Activated T-helper 2 cell treated with anti-CD3 and anti-CD28 coated beads, Interferon-gamma antibody, Interleukin-2, Interleukin-4, amounts not matched to agents 10 μg/mL and 5 μg/mL and 100 μg/mL, durations not matched to agents 14 hours and 24 hours and 36 hours (primary cell): ENCODE data around the gene RBM39. TPM values are rescaled to one million over a fixed set of nuclear protein-coding genes. Genes with fewer than 3 reads are reported as not detected.
"Not testable (repeated sequence)": the region's sequence is repeated elsewhere in the genome, so short reads cannot be mapped to it uniquely, and the experiment has no call there.

Experiments
- DNase-seq: peaks from one replicate; pipeline ENCODE4 v3.0.0; 2021; ENCODE audit warnings: low spot score
- H3K27ac Mint-ChIP-seq: one replicate; pipeline ENCODE4 v1.8.0; 2021; ENCODE audit warnings: mixed read lengths
- H3K27me3 Mint-ChIP-seq: one replicate; pipeline ENCODE4 v1.8.0; 2021; ENCODE audit warnings: low read depth, mixed read lengths
- H3K36me3 Mint-ChIP-seq: one replicate; pipeline ENCODE4 v1.8.0; 2021; ENCODE audit warnings: low read depth, mixed read lengths
- H3K4me1 Mint-ChIP-seq: one replicate; pipeline ENCODE4 v1.8.0; 2021; ENCODE audit warnings: low read depth, mixed read lengths
- H3K4me3 Mint-ChIP-seq: one replicate; pipeline ENCODE4 v1.8.0; 2021; ENCODE audit warnings: low read depth, mild to moderate bottlenecking, moderate library complexity, mixed read lengths
- H3K9me3 Mint-ChIP-seq: one replicate; pipeline ENCODE4 v1.8.0; 2021; ENCODE audit warnings: mixed read lengths
- intact Hi-C: fragments of 100-400 bp; cut with micrococcal nuclease; formaldehyde crosslinking; loops from one replicate; pipeline ENCODE4 v1.15.1; 2023
- total RNA-seq: library from RNA; stranded (reverse); gene quantifications from 2 replicates; pipeline ENCODE4 v1.2.3, GENCODE V29; 2022

Gene RBM39
- total RNA-seq, 1 donor from 2014 or later: 358 TPM

DNA sequence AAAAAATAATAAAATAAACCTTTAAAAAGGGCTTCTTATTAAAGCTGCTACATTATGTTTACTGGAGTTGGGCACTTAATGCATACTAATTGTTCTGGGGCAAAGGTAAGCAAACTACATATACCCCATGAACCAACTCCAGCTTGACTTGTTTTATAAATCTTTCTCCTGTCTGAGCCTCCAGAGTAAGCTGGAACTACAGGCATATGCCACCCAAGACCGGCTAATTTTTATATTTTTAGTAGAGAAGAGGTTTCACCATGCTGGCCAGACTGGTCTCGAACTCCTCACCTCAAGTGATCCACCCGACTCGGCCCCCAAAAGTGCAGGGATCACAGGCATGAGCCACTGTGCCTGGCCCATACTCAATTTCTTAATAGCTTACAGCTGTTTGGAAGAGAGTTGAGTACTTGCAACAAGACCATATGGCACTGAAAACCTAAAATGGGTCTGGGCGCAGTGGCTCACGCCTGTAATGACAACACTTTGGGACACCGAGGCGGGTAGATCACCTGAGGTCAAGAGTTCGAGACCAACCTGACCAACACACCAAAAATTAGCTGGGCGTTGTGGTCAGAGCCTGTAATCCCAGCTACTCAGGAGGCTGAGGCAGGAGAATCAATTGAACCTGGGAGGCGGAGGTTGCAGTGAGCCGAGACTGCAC lies 23.0 kb downstream of the RBM39 start:
- intact Hi-C loops: no loop called here
- H3K9me3 Mint-ChIP-seq: no peaks in the 10 kb centered on the region
- H3K4me1 Mint-ChIP-seq: peaks cover 24% of the 10 kb centered on the region
- no peaks in the 10 kb centered on the region for H3K27me3 Mint-ChIP-seq
- no peak overlapping the region for H3K27ac Mint-ChIP-seq
- H3K36me3 Mint-ChIP-seq: peaks cover 82% of the 10 kb centered on the region
- no peak overlapping the region for H3K4me3 Mint-ChIP-seq
- no peak for DNase-seq

DNA sequence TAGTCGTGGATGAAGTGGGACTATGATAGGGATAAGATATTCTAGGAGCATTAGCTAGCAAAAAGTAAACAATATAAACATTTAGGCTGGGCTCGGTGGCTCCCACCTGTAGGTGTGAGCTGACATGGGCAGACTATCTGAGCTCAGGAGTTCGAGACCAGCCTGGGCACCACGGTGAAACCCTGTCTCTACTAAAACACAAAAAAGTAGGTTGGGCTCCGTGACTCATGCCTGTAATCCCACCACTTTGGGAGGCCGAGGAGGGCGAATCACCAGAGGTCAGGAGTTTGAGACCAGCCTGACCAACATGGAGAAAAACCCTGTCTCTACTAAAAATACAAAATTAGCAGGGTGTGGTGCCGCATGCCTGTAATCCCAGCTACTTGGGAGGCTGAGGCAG lies 23.7 kb downstream of the RBM39 start:
- H3K4me3 Mint-ChIP-seq, H3K27me3 Mint-ChIP-seq, intact Hi-C loops, H3K27ac Mint-ChIP-seq, DNase-seq, H3K9me3 Mint-ChIP-seq: not testable (repeated sequence)
- Mint-ChIP-seq H3K36me3 (peaks cover 82% of the 10 kb centered on the region), H3K4me1 (peaks cover 26% of the 10 kb centered on the region)

DNA sequence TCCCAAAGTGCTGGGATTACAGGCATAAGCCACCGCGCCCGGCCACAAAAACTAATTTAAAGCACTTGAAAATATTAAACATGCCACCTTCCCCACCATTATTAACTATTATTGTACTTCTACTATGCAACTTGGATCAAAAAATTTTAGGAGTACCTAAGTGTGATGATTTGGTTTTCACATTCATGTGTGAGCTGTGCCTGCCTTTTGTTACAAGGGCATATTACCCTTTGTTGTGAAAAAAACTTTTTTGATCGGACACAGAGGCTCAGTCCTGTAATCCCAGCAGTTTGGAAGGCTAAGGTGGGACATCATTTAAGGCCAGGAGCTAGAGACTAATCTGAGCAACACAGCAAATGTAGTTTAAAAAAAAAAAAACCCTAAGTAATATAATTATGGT lies 25.7 kb downstream of the RBM39 start:
- H3K4me1 Mint-ChIP-seq: peaks cover 33% of the 10 kb centered on the region

DNA sequence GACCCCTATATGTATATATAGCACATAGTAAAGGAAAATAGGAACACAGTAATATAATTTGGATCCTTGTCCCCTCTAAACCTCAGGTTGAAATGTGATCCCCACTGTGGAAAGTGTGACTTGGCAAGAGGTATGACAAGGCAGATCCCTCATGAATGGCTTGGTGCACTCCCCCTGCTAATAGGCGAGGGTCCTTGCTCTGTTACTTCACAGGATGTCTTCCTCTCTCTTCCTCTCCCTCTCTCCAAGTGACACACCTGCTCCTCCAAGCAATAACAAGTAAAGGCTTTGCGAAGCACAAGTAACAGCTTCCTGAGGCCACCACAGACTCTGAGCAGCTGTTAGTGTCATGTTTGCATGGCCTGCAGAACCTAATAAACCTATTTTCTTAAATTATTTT lies 26.4 kb downstream of the RBM39 start:
- peaks cover 79% of the 10 kb centered on the region for H3K36me3 Mint-ChIP-seq
- DNase-seq: no peak
- peaks cover 40% of the 10 kb centered on the region for H3K4me1 Mint-ChIP-seq
- no peak overlapping the region for H3K27ac Mint-ChIP-seq
- intact Hi-C loops: no loop called here
- no peak overlapping the region for H3K4me3 Mint-ChIP-seq
- H3K9me3 Mint-ChIP-seq: no peaks in the 10 kb centered on the region
- H3K27me3 Mint-ChIP-seq: no peaks in the 10 kb centered on the region

More for the DNA sequence above, 25.7 kb downstream of the RBM39 start:
- intact Hi-C loops: no loop called here
- no peaks in the 10 kb centered on the region for H3K9me3 Mint-ChIP-seq
- H3K27ac Mint-ChIP-seq: no peak overlapping the region
- H3K36me3 Mint-ChIP-seq: peaks cover 78% of the 10 kb centered on the region
- DNase-seq: no peak
- H3K4me3 Mint-ChIP-seq: no peak overlapping the region
- H3K27me3 Mint-ChIP-seq: no peaks in the 10 kb centered on the region

DNA sequence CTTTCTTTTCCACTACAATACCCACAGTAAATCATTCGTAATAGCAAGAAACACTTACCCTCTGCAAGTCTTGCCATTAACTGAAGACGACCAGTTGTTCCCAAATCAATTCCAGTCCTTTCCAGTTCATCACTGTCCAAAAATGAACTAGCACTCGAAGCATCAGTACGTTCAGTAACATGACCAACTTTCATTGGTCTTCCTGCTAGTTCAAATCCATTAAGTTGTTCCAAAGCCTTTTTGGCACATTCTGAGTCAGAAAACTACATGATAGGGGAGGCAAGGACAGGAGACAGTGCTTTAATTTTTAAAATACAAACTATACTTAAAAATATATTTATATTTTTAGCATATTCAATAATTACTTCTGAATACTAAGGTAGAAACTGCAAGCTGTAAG lies 27.9 kb downstream of the RBM39 start:
- Mint-ChIP-seq H3K27ac (no peak overlapping the region), H3K9me3 (no peaks in the 10 kb centered on the region), H3K27me3 (no peaks in the 10 kb centered on the region), H3K4me3 (no peak overlapping the region), H3K36me3 (peaks cover 81% of the 10 kb centered on the region), H3K4me1 (peaks cover 36% of the 10 kb centered on the region)
- intact Hi-C loops: no loop called here
- no peak for DNase-seq

DNA sequence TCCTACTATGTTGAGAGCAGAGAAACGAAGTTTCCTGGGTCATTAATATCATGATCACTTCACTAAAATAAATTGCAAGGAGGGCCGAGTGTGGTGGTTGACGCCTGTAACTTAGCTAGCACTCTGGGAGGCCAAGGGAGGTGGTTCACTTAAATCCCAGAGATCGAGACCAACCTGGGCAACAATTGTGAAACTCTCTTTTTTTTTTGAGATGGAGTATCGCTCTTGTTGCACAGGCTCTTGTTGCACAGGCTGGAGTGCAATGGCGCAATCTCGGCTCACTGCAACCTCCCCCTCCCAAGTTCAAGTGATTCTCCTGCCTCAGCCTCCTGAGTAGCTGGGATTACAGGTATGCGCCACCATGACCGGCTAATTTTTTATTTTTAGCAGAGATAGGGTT lies 28.9 kb downstream of the RBM39 start:
- H3K27me3 Mint-ChIP-seq, DNase-seq, intact Hi-C loops, H3K4me3 Mint-ChIP-seq, H3K27ac Mint-ChIP-seq, H3K9me3 Mint-ChIP-seq: not testable (repeated sequence)
- peaks cover 40% of the 10 kb centered on the region for H3K4me1 Mint-ChIP-seq
- H3K36me3 Mint-ChIP-seq: peaks cover 83% of the 10 kb centered on the region

DNA sequence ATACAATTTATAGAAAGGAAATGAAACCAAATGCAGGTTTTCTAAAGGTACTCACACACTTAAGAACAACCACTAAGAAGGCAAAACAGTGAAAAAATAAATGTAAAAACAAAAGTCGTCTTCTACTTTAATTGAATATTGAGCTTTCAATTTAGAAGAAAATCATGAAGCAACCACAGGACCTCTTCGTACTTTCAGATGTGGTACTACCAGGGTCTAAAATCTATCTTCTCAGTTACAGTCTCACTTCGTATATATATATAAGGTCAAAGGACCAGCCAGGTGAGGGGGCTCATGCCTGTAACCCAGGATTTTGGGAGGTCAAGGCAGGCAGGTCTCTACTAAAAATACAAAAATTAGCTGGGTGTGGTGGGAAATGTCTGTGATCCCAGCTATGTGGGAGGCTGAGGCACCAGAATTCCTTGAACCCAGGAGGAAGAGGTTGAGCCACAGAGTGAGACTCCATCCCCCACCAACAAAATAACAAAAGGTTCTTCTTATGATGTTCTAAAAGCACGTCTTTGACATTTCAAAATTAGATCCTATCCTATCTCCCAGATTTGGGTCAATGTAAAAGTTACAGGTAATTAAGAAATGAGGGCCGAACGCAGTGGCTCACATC lies 30.4 kb downstream of the RBM39 start:
- H3K27ac Mint-ChIP-seq: peak overlapping the region; percentile 61
- no peak overlapping the region for H3K4me3 Mint-ChIP-seq
- DNase-seq: no peak
- H3K4me1 Mint-ChIP-seq: peaks cover 41% of the 10 kb centered on the region
- H3K36me3 Mint-ChIP-seq: peaks cover 82% of the 10 kb centered on the region
- H3K27me3 Mint-ChIP-seq: no peaks in the 10 kb centered on the region
- intact Hi-C loops: no loop called here
- no peaks in the 10 kb centered on the region for H3K9me3 Mint-ChIP-seq

DNA sequence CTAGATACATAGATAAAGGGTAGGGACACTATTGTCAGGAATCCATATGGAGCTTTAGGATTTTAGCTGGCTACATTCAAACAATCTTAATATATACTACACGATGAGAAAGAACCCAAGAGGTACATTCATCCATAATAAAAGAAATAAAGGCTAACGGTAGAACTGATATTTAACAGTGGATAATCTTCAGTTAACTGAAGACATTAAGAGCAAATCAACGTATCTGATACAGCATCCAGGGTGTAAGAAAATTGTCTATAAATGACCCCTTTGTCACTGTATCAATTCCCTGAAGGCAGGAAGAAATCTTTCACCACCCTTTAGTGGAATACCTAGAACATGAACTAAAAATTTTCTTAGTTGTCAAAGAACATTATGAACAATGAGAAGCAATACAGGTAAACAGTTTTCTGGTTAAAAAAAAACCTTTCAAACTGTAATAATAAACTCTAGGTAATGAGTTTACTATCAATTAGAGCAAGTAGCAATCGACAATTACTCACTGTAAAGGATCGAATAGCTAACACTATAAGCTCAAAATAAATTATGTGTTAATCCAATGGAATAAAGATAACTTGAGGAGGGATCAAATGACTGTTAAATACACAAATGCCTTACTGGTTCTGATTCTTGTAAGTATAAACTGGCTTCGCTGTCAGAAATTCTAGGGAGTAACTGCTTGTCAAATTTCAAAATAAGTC lies 31.0 kb downstream of the RBM39 start:
- peaks cover 41% of the 10 kb centered on the region for H3K4me1 Mint-ChIP-seq
- peaks cover 83% of the 10 kb centered on the region for H3K36me3 Mint-ChIP-seq
- no peak for DNase-seq
- no peaks in the 10 kb centered on the region for H3K9me3 Mint-ChIP-seq
- no peaks in the 10 kb centered on the region for H3K27me3 Mint-ChIP-seq
- H3K4me3 Mint-ChIP-seq: no peak overlapping the region
- intact Hi-C loops: no loop called here
- peak overlapping the region; percentile 61 for H3K27ac Mint-ChIP-seq

DNA sequence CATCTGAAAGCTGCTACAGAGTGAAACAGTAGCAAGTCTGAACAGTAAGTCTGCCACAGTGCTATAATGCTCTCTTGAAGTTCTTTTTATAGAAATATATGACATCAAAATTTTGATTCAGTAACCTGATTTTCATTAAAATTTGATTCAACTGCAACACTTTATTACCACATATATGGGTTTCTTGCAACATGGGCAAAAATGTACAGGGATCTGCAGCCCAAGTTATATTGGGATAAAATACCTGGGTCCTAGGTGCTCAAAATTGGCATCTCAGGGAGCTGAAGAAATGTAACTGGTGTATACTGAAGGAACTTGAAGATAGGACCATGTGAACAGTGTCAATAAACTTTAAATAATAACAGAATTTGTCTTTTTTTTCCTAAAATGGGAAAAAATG lies 32.0 kb downstream of the RBM39 start:
- H3K27ac Mint-ChIP-seq: no peak overlapping the region

DNA sequence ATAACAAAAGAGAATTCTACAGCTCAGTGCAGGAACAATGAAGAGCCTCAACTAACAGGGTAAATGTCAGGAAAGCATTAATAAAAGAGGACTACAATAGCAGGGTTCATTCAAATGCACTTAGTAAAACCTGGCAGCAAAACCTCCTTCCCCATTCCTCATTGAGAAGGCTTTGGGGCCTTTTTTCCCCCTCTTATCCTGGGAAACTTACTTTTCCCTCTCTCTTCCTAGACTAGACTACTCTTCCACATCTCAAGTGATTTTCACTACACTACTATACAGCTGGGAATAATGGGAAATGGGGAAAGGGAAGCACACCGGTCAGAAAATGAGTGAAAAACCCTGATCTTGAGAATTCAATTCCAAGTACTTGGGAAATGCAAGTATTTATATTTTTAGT lies 32.8 kb downstream of the RBM39 start:
- peaks cover 87% of the 10 kb centered on the region for H3K36me3 Mint-ChIP-seq
- H3K27me3 Mint-ChIP-seq: no peaks in the 10 kb centered on the region
- peaks cover 40% of the 10 kb centered on the region for H3K4me1 Mint-ChIP-seq
- H3K4me3 Mint-ChIP-seq: no peak overlapping the region
- intact Hi-C loops: no loop called here
- H3K27ac Mint-ChIP-seq: peak overlapping the region; percentile 50
- H3K9me3 Mint-ChIP-seq: no peaks in the 10 kb centered on the region
- DNase-seq: no peak

More for the DNA sequence above, 32.0 kb downstream of the RBM39 start:
- H3K36me3 Mint-ChIP-seq: peaks cover 84% of the 10 kb centered on the region
- H3K4me1 Mint-ChIP-seq: peaks cover 37% of the 10 kb centered on the region
- no peak for DNase-seq
- no peaks in the 10 kb centered on the region for H3K27me3 Mint-ChIP-seq
- intact Hi-C loops: no loop called here
- H3K4me3 Mint-ChIP-seq: no peak overlapping the region
- no peaks in the 10 kb centered on the region for H3K9me3 Mint-ChIP-seq

DNA sequence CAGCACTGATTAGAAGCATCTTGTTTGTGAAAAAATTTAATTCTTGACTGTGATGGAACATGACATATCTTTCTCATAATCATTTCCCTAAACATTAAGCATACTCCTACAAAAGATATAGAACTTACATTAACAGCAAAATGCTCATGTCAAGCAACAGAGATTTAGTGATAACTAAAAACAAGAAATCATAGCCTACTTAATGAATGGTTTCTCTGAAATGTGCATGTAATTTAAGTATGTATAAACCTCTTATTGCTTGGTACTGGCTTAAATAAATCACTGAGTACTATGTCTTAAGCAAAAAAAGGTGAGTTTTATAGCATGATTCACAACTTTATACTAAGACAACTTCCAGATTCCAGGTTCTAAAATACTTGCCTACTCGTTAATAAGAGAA lies 33.6 kb downstream of the RBM39 start:
- no peak overlapping the region for H3K27ac Mint-ChIP-seq

DNA sequence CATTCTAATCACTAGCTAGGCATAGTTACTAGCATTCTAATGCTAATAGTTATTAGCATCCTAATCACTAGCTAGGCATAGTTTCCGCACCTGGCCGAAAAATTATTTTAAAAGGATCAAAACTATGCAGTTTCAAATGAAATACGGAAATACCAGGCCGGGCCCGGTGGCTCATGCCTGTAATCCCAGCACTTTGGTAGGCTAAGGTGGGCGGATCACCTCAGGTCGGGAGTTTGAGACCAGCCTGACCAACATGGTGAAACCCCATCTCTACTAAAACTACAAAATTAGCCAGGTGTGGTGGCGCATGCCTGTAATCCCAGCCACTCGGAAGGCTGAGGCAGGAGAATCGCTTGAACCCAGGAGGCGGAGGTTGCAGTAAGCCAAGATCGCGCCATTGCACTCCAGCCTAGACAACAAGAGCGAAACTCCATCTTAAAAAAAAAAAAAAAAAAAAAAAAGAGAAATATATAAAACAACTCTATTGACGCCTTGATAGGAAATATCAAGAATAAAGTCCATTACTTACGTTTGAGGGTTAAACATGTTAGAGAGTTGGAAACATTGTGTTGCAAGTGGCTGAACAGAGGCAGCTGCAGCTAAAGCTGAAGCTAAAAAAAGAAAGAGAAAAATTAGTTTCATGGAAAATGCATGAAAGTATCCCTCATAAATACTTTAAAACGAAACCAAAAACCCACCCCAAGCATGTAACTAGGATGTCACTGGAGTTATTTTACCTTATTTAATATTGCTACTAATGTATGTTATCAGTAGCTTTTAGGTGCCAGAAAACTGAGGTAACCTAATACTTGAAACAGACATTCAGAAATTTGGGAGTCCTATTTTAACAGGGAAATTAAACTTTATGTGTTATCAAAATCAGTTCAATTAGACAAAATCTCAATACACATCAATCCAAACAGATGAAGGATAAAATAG lies 35.2 kb downstream of the RBM39 start:
- DNase-seq, H3K27me3 Mint-ChIP-seq, intact Hi-C loops, H3K4me3 Mint-ChIP-seq, H3K9me3 Mint-ChIP-seq, H3K27ac Mint-ChIP-seq: not testable (repeated sequence)
- Mint-ChIP-seq H3K36me3 (peaks cover 91% of the 10 kb centered on the region), H3K4me1 (peaks cover 33% of the 10 kb centered on the region)

More for the DNA sequence above, 33.6 kb downstream of the RBM39 start:
- Mint-ChIP-seq H3K27me3 (no peaks in the 10 kb centered on the region), H3K4me1 (peaks cover 41% of the 10 kb centered on the region), H3K36me3 (peaks cover 87% of the 10 kb centered on the region), H3K4me3 (no peak overlapping the region), H3K9me3 (no peaks in the 10 kb centered on the region)
- no peak for DNase-seq
- intact Hi-C loops: no loop called here
